ENCODE measurements around the gene SPEF1.

- TF ChIP-seq CTCF (IDR thresholded peaks at IDR 0.05) (no peak), POLR2A (IDR thresholded peaks at IDR 0.05) (no peak)
Observed at GRCh38 chr20:3800256-3800877, 19.1 kb upstream of the SPEF1 start.
